ENCODE data around the gene MYH6.

DNA sequence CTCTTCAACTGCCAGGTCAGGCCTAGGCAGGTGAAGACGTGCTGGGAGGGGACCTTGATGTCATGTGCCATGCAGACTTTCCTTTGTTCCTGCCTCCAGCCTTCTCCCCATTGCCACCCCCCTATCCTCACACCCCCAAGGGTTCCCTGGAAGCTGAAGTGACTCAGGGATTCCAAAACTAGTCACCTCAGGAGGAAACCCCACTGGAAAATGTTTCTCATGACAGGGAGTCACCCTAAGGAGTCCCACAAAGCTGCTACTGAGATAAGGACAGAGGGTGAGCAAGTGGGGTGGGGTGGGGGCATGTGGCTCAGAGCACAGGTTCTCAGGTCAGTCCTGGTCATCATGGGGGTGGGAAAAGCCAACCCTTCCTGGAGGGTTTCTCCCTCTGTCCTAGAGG lies 37.9 kb downstream of the MYH6 start:
- TF ChIP-seq, protein P1, sequence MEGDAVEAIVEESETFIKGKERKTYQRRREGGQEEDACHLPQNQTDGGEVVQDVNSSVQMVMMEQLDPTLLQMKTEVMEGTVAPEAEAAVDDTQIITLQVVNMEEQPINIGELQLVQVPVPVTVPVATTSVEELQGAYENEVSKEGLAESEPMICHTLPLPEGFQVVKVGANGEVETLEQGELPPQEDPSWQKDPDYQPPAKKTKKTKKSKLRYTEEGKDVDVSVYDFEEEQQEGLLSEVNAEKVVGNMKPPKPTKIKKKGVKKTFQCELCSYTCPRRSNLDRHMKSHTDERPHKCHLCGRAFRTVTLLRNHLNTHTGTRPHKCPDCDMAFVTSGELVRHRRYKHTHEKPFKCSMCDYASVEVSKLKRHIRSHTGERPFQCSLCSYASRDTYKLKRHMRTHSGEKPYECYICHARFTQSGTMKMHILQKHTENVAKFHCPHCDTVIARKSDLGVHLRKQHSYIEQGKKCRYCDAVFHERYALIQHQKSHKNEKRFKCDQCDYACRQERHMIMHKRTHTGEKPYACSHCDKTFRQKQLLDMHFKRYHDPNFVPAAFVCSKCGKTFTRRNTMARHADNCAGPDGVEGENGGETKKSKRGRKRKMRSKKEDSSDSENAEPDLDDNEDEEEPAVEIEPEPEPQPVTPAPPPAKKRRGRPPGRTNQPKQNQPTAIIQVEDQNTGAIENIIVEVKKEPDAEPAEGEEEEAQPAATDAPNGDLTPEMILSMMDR (IDR thresholded peaks at IDR 0.05): no peak
- no peak for TF ChIP-seq POLR2A (IDR thresholded peaks at IDR 0.05)

All from lower leg skin (tissue), 3 donors.